GM12872 (cell line): ENCODE results near the gene CD59.

Source experiments
- TF ChIP-seq, protein P1 (sequence below): IDR thresholded peaks from 3 replicates; pipeline ENCODE4 v1.5.1; 2011; ENCODE audit warnings: low read depth, mild to moderate bottlenecking, low read length, moderate library complexity; ENCODE audit not compliant: insufficient read depth

Gene CD59

DNA sequence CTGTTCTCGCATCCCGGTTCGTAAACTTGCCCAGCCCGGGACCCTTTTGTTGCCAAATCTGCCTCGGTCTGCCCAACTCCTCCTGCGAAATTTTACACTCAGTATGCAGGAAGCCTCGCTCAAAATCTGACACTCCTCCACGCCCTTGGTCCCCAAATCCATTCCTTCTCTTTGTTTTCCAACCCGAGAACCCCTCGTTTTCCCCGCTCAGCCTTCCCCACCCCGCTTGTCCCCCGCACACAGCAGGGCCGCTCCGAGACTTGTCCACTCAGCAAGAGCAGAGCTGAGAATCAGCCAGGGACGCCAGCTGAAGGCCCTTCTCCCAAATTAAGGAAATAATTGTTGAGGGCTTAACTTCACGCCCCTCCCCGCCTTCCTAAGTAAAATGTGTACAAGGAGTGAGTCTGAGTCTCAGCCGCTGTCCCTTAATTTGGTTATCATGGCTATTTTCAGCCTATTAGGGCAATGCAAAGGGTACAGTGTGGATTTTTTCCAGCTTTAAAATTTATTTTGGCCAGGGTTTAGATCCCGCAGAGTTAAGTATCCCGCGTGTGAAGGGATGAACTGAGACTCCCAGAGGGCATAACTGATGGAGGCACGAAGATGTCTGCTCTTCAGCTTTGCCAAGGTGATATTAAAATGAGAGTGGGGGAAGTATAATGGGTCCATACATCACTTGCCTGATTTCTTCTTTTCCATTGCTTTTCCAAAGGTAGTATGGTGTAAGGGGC is 38.7 kb upstream of the CD59 start:
- TF ChIP-seq, protein P1, sequence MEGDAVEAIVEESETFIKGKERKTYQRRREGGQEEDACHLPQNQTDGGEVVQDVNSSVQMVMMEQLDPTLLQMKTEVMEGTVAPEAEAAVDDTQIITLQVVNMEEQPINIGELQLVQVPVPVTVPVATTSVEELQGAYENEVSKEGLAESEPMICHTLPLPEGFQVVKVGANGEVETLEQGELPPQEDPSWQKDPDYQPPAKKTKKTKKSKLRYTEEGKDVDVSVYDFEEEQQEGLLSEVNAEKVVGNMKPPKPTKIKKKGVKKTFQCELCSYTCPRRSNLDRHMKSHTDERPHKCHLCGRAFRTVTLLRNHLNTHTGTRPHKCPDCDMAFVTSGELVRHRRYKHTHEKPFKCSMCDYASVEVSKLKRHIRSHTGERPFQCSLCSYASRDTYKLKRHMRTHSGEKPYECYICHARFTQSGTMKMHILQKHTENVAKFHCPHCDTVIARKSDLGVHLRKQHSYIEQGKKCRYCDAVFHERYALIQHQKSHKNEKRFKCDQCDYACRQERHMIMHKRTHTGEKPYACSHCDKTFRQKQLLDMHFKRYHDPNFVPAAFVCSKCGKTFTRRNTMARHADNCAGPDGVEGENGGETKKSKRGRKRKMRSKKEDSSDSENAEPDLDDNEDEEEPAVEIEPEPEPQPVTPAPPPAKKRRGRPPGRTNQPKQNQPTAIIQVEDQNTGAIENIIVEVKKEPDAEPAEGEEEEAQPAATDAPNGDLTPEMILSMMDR, result no peak

DNA sequence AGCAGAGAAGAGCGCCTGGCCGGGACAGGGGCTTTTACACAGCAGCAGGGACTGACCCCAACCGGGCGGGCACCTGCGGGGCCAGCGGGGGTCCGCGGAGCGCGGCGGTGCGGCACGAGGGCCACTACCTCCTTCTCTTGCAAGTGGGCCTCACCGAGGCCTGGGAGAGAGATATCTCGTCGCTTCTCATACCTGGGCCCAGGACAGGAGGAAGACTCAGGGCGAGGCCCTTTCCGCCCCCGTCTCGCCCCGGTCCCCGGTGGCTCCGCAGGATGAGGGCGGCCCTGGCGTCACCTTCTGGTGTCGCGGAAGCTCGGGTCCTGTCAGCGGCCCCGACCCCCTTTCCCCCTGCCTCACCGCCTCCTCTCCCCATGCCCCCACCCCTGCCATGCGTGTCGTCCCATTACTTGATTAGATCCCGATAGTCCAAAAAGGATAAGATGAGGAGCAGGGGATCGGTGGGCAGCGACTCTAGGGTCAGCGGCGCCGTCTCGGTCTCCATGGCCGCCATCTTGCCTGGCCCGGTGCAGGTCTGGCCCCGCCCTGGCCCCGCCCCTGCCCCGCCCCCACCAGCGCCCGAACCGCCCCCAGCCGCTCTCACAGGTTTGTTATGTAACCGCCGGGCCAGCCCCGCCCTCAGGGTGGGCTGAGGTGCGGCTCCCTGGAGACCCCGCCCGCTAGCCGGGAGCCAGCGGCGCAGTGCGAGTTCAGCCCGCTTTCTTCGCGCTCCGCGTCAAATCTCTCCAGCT is 37.9 kb upstream of the CD59 start, which contains the start of gene FBXO3:
Gene FBXO3 (minus strand): TSS at position 534 of the 749 bp plus-strand sequence. CDS start 23 bp downstream, at position 511.
- TF ChIP-seq, protein P1, result no peak

DNA sequence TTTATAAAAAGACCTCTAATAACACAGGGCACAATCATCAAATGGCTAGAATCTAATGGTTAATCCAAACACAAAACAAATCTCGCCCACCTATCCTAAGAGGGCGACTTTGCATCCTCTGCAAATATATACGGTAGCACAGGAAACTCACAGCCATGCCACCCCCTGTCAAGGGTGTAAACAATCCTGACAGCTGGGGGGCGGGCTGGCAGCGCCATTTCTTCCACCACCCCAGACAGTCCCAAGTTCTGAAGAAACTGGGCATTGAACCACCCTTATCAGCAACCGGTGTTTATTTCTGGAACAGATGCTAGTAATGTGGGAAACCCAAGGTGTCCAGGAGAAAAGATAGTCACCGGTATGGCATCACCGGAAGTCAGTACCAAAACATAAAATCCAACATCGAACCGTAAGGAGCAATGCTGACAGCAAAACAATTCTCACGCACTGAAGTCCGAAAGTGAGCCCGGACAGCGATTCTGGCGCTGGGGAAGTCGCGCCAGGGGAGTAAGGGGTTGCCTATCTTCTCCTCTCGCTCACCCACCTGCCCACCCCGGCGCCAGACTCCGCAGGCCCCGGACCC is 37.3 kb upstream of the CD59 start:
- TF ChIP-seq, protein P1, result 0 out of 3 replicates have a peak, but pooled peaks have one; percentile 10

DNA sequence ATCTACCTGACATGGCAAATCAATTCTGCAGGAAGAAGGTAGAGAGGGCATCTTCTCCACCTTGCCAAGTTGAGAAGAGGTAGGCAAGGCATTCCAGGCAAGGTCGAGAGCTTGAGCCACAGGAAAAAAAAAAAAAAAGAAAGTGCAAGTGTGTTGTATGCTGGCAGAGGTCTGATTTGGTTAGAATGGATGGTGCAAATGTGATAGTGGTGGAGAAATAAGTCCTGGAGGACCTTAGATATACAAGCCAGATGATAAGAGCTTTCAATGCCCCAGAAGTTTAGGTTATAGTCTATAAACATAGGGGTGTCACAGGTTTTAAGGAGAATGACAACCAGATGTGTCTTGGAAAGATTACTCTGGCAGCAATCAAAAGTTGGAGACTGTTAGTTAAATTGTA is 36.6 kb upstream of the CD59 start:
- TF ChIP-seq, protein P1, result no peak

DNA sequence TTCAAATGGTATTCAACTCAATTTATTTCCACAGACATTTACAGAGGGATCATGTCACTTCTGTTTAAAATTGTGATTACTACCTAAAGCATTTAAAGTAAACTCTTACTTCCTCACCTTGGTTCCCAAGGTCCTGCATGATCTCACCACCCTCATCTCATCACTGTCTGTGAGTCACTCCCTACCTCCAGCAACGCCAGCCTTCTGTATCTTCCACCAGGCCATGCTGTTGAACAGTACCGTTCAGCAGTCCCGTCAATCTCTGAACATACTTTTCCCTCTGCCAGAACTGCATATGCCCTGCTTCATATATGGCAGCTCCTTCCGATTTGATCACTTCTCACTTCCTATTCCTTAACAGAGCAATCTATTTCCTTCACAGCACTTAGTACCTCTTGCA is 36.1 kb upstream of the CD59 start:
- TF ChIP-seq, protein P1, result no peak

DNA sequence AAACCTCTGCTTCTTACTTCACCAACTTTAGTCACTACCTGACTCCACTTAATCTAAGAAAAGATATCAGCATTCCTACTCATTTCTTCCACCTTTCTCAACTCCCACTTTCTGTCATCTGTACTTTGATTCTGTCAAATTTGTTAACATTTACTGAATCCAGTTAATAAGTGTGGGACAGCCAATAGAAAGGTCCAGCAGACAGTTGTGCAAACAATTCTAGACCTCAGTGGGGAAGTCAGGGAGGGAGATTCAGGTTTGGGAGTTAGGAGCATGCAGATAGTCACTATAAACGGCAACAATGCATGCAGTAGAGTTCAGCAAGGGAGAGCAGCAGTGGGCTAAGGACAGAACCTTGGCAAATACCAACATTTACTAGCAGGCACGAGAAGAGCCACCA is 34.0 kb upstream of the CD59 start:
- TF ChIP-seq, protein P1, result no peak

DNA sequence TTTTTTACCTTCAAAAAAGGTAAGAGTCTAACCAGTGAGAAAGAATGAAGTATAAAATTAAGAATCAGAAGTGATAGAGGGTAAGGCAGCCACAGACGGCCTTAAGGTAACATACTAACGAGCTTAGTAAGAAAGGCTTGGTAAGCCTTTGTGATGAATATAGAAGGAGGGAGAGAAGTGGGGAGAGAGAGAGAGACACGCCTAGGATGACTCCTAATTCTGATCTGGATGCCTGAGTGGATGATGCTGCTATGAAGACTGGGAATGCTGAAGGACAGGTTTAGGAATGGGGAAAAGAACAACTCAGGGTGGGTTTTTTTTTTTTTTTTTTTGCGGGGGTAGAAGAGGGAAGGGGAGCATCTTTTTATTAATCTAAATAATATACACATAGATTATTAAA is 33.3 kb upstream of the CD59 start:
- TF ChIP-seq, protein P1, result no peak
